IMR-90 (cell line): ENCODE data around the gene ZMAT2. TPM values are rescaled to one million over a fixed set of nuclear protein-coding genes. Genes with fewer than 3 reads are reported as not detected.

Experiments
- ATAC-seq: fragments of 200-7000 bp; cut with Tn5 transposase; 2 replicates; pipeline ENCODE4 v1.9.1; 2020; ENCODE audit warnings: low read depth, mild to moderate bottlenecking, moderate library complexity
- BruUV-seq: library from RNA; stranded (reverse); fragments of 400-500 nt; replicated peaks from 2 replicates; lab custom pipeline; 2021; lab: Mats Ljungman, UMichigan
- CTCF ChIA-PET: fragments of 300-600 bp; formaldehyde crosslinking; extraction: SDS; loops from one replicate; lab custom pipeline; 2021; ENCODE audit warnings: antibody characterized with exemption; lab: Yijun Ruan, JAX
- POLR2A ChIA-PET: fragments of 300-600 bp; sonication (Branson Sonifier 250); formaldehyde crosslinking; loops from one replicate; lab custom pipeline; 2022; ENCODE audit warnings: antibody characterized with exemption; ENCODE audit not compliant: unreplicated experiment; lab: Charles Lee
- DNase-seq: peaks from one replicate; pipeline ENCODE4 v3.0.0; 2013
- H2AFZ ChIP-seq: replicated peaks from 2 replicates; pipeline ENCODE3; 2013; ENCODE audit warnings: low read length, mild to moderate bottlenecking; ENCODE audit not compliant: poor library complexity
- H2AK5ac ChIP-seq: 2 replicates; pipeline ENCODE4 v1.6.1; 2013; ENCODE audit warnings: low read depth, low read length, inconsistent platforms
- H2AK9ac ChIP-seq: replicated peaks from 2 replicates; pipeline ENCODE3; 2013; ENCODE audit warnings: mild to moderate bottlenecking, low read depth, low read length, moderate library complexity; ENCODE audit not compliant: poor library complexity
- H2BK120ac ChIP-seq: 2 replicates; pipeline ENCODE4 v1.6.1; 2013; ENCODE audit warnings: low read depth, low read length, inconsistent platforms
- H2BK15ac ChIP-seq: 3 replicates; pipeline ENCODE4 v1.6.1; 2013; ENCODE audit warnings: low read depth, low read length, inconsistent platforms
- H2BK20ac ChIP-seq: 2 replicates; pipeline ENCODE4 v1.6.1; 2013; ENCODE audit warnings: low read depth, mild to moderate bottlenecking, inconsistent platforms, low read length, moderate library complexity
- H2BK5ac ChIP-seq: 2 replicates; pipeline ENCODE4 v1.6.1; 2013; ENCODE audit warnings: mild to moderate bottlenecking, low read depth, low read length, inconsistent platforms; ENCODE audit not compliant: poor library complexity, severe bottlenecking
- H3K14ac ChIP-seq: replicated peaks from 2 replicates; pipeline ENCODE4 v1.6.1; 2013; ENCODE audit warnings: low read depth, low read length, inconsistent platforms
- H3K18ac ChIP-seq: 2 replicates; pipeline ENCODE4 v1.6.1; 2013; ENCODE audit warnings: low read depth, low read length, control low read depth
- H3K23ac ChIP-seq: 2 replicates; pipeline ENCODE4 v1.6.1; 2013; ENCODE audit warnings: low read depth, low read length, inconsistent platforms
- H3K27ac ChIP-seq: 2 replicates; pipeline ENCODE4 v1.5.1; 2013; ENCODE audit warnings: mild to moderate bottlenecking, control low read depth, low read length; ENCODE audit not compliant: insufficient read depth
- H3K27me3 ChIP-seq: 2 replicates; pipeline ENCODE4 v1.6.1; 2013; ENCODE audit warnings: low read length; ENCODE audit not compliant: control insufficient read depth, insufficient read depth
- H3K36me3 ChIP-seq: 2 replicates; pipeline ENCODE4 v1.6.1; 2013; ENCODE audit warnings: low read length, mixed read lengths; ENCODE audit not compliant: control insufficient read depth, insufficient read depth
- H3K4ac ChIP-seq: 2 replicates; pipeline ENCODE4 v1.6.1; 2013; ENCODE audit warnings: low read depth, low read length, inconsistent platforms
- H3K4me1 ChIP-seq: 2 replicates; pipeline ENCODE4 v1.6.1; 2013; ENCODE audit warnings: low read length, mixed read lengths; ENCODE audit not compliant: control insufficient read depth, insufficient read depth
- H3K4me2 ChIP-seq: 2 replicates; pipeline ENCODE4 v1.6.1; 2013; ENCODE audit warnings: low read depth, mild to moderate bottlenecking, control low read depth, low read length, moderate library complexity
- H3K4me3 ChIP-seq: 2 replicates; pipeline ENCODE4 v1.5.1; 2013; ENCODE audit warnings: low read depth, mild to moderate bottlenecking, control low read depth, low read length, moderate library complexity; ENCODE audit not compliant: insufficient read depth
- H3K56ac ChIP-seq: 2 replicates; pipeline ENCODE4 v1.6.1; 2013; ENCODE audit warnings: low read length, inconsistent platforms; ENCODE audit not compliant: insufficient read depth; ENCODE audit errors: extremely low read depth
- H3K79me1 ChIP-seq, 2 experiments: 2 replicates each; pipeline ENCODE4 v1.6.1; 2013; ENCODE audit warnings: low read length in 2 of 2, inconsistent platforms in 1 of 2, low read depth in 1 of 2
- H3K9ac ChIP-seq: 2 replicates; pipeline ENCODE4 v1.6.1; 2013; ENCODE audit warnings: low read depth, low read length, control low read depth
- H3K9me1 ChIP-seq: 2 replicates; pipeline ENCODE4 v1.6.1; 2013; ENCODE audit warnings: low read length, inconsistent platforms; ENCODE audit not compliant: insufficient read depth
- H3K9me3 ChIP-seq: 2 replicates; pipeline ENCODE4 v1.6.1; 2013; ENCODE audit warnings: low read length; ENCODE audit not compliant: control insufficient read depth, insufficient read depth
- H4K20me1 ChIP-seq: 2 replicates; pipeline ENCODE4 v1.6.1; 2013; ENCODE audit warnings: low read length, inconsistent platforms; ENCODE audit not compliant: insufficient read depth
- H4K5ac ChIP-seq: 2 replicates; pipeline ENCODE4 v1.6.1; 2013; ENCODE audit warnings: mild to moderate bottlenecking, low read depth, low read length, control low read depth
- H4K8ac ChIP-seq, 2 experiments: 2 replicates each; pipeline ENCODE4 v1.6.1; 2013; ENCODE audit warnings: low read depth in 2 of 2, low read length in 2 of 2, control low read depth in 1 of 2, inconsistent platforms in 1 of 2
- H4K91ac ChIP-seq: 2 replicates; pipeline ENCODE4 v1.6.1; 2013; ENCODE audit warnings: low read depth, low read length, inconsistent platforms; ENCODE audit not compliant: insufficient read depth
- CEBPB ChIP-seq: IDR thresholded peaks from 2 replicates; pipeline ENCODE4 v1.6.1; 2012; ENCODE audit warnings: low read depth, low read length, improper control_type of control experiment
- CTCF ChIP-seq: conservative IDR thresholded peaks from 2 replicates; pipeline ENCODE4 v1.5.1; 2012; ENCODE audit warnings: mild to moderate bottlenecking, low read depth, low read length, improper control_type of control experiment
- ELK1 ChIP-seq: fragments of 150-350 bp; IDR thresholded peaks from 2 replicates; pipeline ENCODE4 v1.6.1; 2016; ENCODE audit warnings: low read depth, mild to moderate bottlenecking, low read length, moderate library complexity, borderline replicate concordance
- MAFK ChIP-seq: IDR thresholded peaks from 2 replicates; pipeline ENCODE4 v1.6.1; 2012; ENCODE audit warnings: low read depth, low read length, improper control_type of control experiment
- MAZ ChIP-seq: IDR thresholded peaks from 2 replicates; pipeline ENCODE4 v1.6.1; 2012; ENCODE audit warnings: low read depth, mild to moderate bottlenecking, low read length, improper control_type of control experiment, moderate library complexity, borderline replicate concordance
- MXI1 ChIP-seq: IDR thresholded peaks from 2 replicates; pipeline ENCODE4 v1.6.1; 2012; ENCODE audit warnings: low read depth, mild to moderate bottlenecking, low read length, moderate library complexity, borderline replicate concordance
- NFE2L2 ChIP-seq: fragments of 150-350 bp; IDR thresholded peaks from 2 replicates; pipeline ENCODE4 v1.6.1; 2016; ENCODE audit warnings: low read depth, mild to moderate bottlenecking, low read length
- POLR2A ChIP-seq: IDR thresholded peaks from 2 replicates; pipeline ENCODE4 v1.6.1; 2012; ENCODE audit warnings: mild to moderate bottlenecking, low read depth, low read length
- RAD21 ChIP-seq: IDR thresholded peaks from 2 replicates; pipeline ENCODE4 v1.6.1; 2012; ENCODE audit warnings: low read length, improper control_type of control experiment
- RCOR1 ChIP-seq: IDR thresholded peaks from 2 replicates; pipeline ENCODE4 v1.6.1; 2012; ENCODE audit warnings: mild to moderate bottlenecking, low read length, improper control_type of control experiment; ENCODE audit not compliant: insufficient replicate concordance
- SMC3 ChIP-seq: fragments of 150-350 bp; IDR thresholded peaks from 2 replicates; pipeline ENCODE4 v1.6.1; 2016; ENCODE audit warnings: low read depth, mild to moderate bottlenecking, antibody characterized with exemption, low read length, moderate library complexity
- USF2 ChIP-seq: fragments of 150-350 bp; IDR thresholded peaks from 2 replicates; pipeline ENCODE4 v1.6.1; 2017; ENCODE audit warnings: mild to moderate bottlenecking, antibody characterized with exemption, low read length, low read depth
- WGBS, 2 experiments: methylation state at CpG; one replicate each; pipeline versions ENCODE4 v1.1.5 to v1.1.7; 2013; ENCODE audit warnings: missing lambda C conversion rate in 2 of 2; ENCODE audit not compliant: insufficient read length in 1 of 2; ENCODE audit errors: extremely low coverage in 2 of 2; 5-methylcytosine and 5-hydroxymethylcytosine counted together
- dilution Hi-C: fragments of 300-500 bp; cut with HindIII; formaldehyde crosslinking; loops from one replicate; pipeline ENCODE4 v1.14.3; 2018; ENCODE audit warnings: low sequenced_read_pairs; ENCODE audit not compliant: unreplicated experiment
- in situ Hi-C: fragments of 300-500 bp; cut with MboI; formaldehyde crosslinking; loops from 3 replicates; pipeline ENCODE4 v1.14.3; 2019; ENCODE audit warnings: low sequenced_read_pairs, inconsistent platforms, mixed read lengths
- intact Hi-C: fragments of 100-400 bp; cut with micrococcal nuclease; formaldehyde crosslinking; loops from 2 replicates; pipeline ENCODE4 v1.10.0; 2022
- polyA plus RNA-seq, 3 experiments: library from polyadenylated mRNA; depleted of rRNA; stranded (reverse); fragments of >200 nt; gene quantifications; 2 replicates each; pipeline ENCODE4 v1.2.3, GENCODE V29; 2012; ENCODE audit warnings: low replicate concordance in 1 of 3
- total RNA-seq: library from RNA; depleted of rRNA; stranded (reverse); fragments of >200 nt; gene quantifications from 2 replicates; pipeline ENCODE4 v1.2.3, GENCODE V29; 2012

The ZMAT2 gene
- total and polyA plus RNA-seq, 2 of the 4 experiments (the other 2 are of a cell fraction), result 16.3 to 41.2 TPM

GRCh38 chr5:140733098-140733497 is 32.9 kb downstream of the ZMAT2 start:
- no peak overlapping the region for H3K18ac ChIP-seq
- CTCF ChIA-PET, result interaction anchor here (0.6 kb wide), 1 partner anchor 89 kb away, joined by 4 read pairs; no protein-coding TSS in a partner anchor
- H4K91ac ChIP-seq, result no peak overlapping the region
- ATAC-seq (no peak), DNase-seq (no peak)
- no peak overlapping the region for H3K4ac ChIP-seq
- no peaks in the 10 kb centered on the region for H3K36me3 ChIP-seq
- no peak overlapping the region for H2AFZ ChIP-seq
- H3K27ac ChIP-seq, result no peak overlapping the region
- no peaks in the 10 kb centered on the region for H3K9me3 ChIP-seq
- H4K8ac ChIP-seq, result no peak overlapping the region
- TF ChIP-seq MAZ (no peak), MAFK (no peak), RAD21 (no peak), MXI1 (no peak), ELK1 (no peak), NFE2L2 (no peak), POLR2A (no peak), CTCF (no peak), USF2 (no peak), CEBPB (no peak), SMC3 (no peak), RCOR1 (no peak)
- H3K23ac ChIP-seq, result no peak overlapping the region
- H3K4me2 ChIP-seq, result no peak overlapping the region
- intact Hi-C loops, result no loop called here
- H2BK15ac ChIP-seq, result no peak overlapping the region
- H3K79me1 ChIP-seq, result no peaks in the 10 kb centered on the region
- H2AK9ac ChIP-seq, result no peak overlapping the region
- dilution Hi-C loops, result no loop called here
- H3K27me3 ChIP-seq, result no peaks in the 10 kb centered on the region
- no peak overlapping the region for H3K4me3 ChIP-seq
- no peaks in the 10 kb centered on the region for H4K20me1 ChIP-seq
- H3K56ac ChIP-seq, result no peak overlapping the region
- no peak overlapping the region for H3K14ac ChIP-seq
- no peak overlapping the region for H2AK5ac ChIP-seq
- in situ Hi-C loops, result no loop called here
- POLR2A ChIA-PET, result no interaction called here
- H4K5ac ChIP-seq, result no peak overlapping the region
- no peak overlapping the region for H2BK5ac ChIP-seq
- no CpG with 5 or more reads among the region's 4 CpGs for WGBS, 2 experiments
- no peaks in the 10 kb centered on the region for H3K4me1 ChIP-seq
- H2BK120ac ChIP-seq, result no peak overlapping the region
- no peak overlapping the region for H2BK20ac ChIP-seq
- no peaks in the 10 kb centered on the region for H3K9me1 ChIP-seq
- BruUV-seq, result no TSS peak
- no peak overlapping the region for H3K9ac ChIP-seq
